Activated CD4-positive, alpha-beta T cell treated with anti-CD3 and anti-CD28 coated beads, Interleukin-2, Interleukin-4, amounts not matched to agents 100 ng/mL and 50 ng/mL, durations not matched to agents 16 hours and 8 hours (primary cell): ENCODE measurements around the gene WIPF3.

Experiments
- DNase-seq: peaks from one replicate; pipeline ENCODE4 v3.0.0-alpha.2; 2020; ENCODE audit warnings: low spot score

WIPF3 gene

DNA sequence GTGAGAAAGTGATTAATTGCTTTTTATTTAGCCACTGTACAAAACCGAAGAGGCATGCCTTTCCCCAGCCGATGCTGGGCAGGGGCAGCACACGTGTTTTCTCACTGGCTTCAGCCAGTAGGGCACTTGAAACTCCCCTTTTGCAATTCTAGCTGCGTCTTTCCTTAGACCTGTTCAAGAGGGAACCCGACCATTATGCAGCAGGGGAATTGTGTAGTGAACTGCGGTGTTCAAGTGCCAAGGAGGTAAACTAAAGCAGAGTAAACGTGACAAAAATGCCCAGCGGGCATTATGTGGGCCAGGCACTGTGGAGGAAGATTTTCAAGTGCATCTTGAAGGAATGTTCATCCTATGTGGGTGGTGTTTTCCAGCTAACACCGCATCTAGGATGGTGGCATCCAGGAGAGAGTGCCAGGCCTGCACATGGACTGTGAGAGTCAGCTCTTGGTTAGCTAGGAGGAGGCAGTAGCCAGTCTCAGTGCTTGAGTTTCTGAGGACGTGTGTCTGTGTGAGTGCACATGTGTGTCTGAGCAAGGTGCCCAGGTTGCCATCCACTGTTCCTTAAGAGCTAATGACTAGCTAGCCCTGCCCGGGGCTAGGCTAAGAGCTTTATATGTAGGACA is 3.3 kb downstream of the WIPF3 start:
- DNase-seq: no peak

DNA sequence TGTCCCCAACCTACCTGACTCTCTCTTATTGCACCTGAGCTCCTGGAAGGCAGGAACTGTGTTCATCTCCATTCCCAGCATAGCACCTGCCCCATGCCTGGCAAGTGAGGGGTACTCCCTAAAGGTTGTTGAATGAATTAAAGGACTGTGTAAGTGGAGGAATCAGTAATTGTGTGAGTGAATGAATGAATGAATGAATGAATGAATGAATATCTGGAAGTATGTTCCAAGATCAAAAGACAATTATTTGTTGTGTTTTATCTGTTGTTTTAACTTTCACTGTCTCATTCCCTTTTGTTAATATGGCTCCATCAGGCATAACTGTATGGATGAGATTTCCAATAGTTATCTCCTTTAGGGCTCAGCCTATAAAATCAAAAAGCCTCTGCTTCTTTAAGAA is 4.0 kb downstream of the WIPF3 start:
- no peak for DNase-seq

DNA sequence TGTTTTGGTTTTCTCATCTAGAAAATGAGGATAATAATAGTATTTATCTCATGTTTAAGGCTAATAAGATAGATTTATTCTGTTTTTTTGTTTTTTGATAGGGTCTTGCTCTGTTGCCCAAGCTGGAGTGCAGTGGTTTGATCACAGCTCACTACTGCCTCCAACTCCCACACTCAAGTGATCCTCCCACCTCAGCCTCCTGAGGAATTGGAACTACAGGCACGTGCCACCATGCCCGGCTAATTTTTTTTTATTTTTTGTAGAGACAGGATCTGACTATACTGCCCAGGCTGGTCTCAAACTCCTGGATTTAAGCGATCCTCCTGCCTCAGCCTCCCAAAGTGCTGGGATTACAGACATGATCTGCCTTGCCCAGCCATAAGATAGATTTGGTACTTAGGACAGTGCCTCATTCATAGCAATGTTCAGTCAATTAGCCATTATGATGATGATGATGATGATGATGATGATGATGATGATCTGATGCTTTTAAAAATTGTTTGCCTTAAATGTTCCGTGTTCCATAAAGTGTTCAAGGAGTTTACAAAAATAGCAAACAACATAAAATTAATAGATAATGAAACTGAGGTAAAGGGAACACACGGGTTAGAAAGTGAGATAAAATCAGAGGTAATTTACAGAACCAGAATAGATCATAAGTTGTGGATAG is 4.6 kb downstream of the WIPF3 start:
- no peak for DNase-seq

DNA sequence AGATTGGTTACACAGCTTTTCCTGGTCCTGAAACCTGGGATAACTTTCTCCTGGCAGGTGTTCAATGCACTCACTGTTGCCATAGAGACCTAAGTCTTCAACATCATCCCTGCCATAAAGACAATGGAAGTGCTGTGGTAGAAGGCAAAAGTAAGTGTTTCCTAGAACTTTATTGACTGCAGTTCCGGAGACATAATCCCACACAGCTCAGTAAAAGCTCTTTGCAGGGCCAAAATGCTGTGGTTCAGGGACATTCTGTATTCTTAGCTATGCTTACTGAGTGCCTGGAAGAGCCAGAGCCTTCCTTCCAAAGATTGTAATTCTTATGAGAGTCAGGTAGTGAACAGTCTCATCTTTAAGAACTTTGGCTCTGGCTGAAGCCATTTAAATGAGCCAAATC is 5.3 kb downstream of the WIPF3 start:
- no peak for DNase-seq

DNA sequence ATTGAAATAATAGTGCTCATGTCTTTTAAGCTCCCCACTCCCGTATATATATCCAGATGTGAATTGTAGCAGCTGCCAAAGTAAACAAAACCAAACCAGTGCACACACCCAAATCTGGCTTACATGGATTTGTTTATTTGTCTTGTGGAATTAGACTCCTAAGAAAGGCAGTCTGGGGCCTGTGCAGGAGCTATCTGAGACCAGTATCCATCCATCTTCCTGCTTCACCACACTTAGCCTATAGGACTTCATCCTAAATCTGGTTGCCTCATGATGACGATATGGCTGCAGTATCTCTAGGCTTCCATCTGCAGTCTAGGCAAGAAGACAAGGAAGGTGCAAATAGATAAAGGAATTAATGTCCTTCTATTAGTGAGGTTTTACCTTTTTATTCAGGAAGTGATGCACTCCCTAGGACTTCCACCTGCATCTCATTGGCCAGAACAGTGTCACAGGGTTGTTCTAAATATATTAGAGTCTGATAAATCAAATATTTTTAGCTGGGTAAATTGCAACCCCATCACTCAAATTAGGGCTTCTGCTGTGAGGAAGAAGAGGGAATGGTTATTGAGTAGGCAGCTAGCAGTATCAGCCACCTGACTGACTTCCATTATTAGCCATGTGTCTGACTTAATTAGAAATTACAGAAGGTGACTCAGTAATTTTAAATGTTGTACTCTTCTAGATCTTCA is 6.0 kb downstream of the WIPF3 start:
- no peak for DNase-seq

DNA sequence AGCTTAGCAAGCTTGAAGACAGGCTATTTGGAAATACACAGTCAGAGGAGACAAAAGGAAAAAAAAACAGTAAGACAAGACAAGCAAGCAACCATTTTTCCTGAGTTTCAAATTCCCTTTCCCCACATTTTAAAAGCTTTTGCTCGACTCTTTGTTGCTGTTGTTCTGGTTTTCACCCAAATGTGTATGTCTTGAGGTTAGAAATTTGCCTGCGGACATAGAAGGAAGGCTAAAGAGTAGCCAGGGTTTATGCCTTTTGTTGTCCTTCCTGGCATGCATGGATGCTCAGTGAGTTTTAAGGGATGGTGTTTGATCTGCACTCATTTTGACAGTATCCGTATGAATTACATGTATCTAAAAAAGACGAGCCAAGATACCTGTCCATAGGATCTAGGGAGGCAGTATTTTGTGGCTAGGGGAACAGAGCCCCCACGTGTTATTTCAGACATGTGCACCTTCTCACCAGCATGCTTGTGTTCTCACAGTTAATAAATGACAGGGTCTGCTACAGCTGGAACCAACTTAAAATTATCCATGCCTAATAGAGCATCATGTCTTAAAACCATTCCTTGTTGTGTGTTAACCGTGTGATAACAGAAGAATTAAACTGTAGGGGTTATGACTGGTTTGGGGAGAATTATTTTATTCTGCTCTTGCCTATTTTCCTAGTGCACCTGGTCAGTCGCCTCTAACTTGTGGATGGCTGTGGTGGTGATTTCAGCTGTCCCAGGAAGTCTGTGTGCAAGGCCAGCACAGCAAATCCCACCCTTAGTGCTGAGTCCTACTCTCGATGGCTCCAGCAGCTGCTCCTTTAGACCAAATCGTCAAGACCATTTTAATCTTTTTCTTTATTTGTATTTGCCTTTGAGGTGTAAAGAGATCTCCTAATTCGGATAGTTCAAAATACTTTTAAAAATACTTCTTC is 9.1 kb downstream of the WIPF3 start:
- DNase-seq: no peak

DNA sequence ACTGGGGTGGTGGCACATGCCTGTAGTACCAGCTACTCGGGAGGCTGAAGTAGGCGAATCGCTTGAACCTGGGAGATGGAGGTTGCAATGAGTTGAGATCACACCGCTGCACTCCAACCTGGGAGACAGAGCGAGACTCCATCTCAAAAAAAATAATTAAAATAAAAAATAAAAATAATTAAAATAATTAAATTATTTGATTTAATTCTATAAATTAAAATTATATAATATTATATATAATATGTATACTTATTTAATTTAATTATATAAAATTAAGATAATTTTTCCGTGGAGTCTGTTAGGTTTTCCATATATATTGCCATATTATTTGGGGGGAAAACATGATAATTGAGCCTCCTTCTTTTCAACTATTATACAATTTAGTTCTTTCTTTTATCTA is 12.0 kb downstream of the WIPF3 start:
- DNase-seq: no peak

DNA sequence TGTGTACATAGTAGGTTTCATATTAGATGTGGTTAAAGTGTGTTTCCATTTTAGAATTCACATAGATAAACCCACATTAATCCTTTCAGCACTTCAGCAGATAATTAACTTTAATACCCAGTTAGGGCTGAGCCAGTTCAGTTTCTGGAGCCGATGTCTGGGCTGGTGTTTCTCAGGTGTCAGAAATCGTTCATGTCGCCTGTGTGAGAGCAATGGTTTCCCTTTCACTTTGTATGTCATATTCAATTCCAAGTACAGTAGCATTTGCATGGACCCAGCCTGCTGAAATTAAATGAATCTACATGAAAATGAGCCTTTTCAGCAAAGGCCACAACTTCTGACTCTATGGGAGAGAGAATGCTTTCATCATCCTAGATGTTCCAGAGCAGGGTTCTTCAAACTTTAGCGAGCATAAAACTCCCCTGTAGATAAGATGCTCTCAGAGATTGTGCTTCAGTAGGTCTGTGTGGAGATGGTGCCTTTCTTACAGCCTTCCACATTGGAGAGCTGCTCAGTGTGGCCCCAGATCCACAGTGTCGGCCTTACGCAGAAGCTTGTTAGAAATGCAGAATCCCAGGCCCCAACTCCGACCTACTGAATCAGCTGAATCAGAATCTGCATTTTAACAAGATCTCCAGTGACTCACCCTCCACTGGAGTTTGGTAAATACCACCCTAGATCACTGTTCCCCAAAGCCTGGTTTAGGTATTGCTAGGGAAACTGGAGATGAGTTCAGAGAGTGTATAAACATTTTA is 19.6 kb downstream of the WIPF3 start:
- no peak for DNase-seq

DNA sequence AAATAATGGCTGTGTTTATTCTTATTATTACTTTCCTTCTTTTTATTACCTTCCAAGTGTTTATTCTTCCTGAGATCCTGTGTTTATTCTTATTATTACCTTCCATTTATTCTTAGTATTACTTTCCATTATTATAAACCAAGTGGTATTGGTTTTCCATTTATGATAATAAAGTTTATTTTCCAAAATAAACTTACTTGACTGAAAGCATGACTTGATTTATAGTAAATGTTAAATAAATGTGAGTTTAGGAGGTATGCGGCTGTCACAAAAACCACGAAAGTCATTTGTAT is 20.2 kb downstream of the WIPF3 start:
- no peak for DNase-seq

DNA sequence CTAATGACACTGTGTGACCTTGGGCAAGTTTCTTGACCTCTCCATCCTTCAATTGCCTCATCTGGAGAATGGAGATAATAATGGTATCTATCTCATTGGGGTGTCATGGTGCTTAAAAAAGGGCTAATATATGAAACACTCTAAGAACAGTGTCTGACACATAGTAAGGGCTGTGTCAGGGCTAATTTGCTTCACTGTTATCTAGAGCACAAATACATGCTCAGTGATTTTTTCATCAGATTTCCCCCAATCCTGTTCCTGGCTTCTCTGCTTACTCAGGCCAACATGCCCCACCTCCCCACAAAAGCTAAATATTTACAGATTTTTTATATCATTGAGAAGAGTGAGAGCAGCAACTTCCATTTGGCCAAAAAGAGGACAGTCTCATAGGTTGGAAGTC is 20.6 kb downstream of the WIPF3 start:
- no peak for DNase-seq

DNA sequence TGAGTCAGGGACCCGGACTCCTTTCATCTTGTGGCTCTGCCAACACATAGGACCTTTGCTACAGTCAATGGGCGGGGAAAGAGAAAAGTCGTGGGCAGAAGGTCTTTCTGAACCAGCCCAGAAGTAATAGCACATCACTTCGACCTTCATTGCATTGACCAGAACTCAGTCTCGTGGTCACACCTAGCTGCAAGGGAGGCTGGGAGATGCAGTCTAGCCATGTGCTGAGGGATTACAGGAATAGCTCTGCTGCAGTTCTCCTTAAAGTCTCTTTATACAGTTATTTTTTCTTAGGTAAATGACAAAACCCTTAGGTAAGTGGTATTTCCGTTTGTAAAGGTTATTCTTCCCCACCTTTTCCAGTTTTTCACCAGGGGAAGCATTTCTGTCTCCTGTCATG is 25.4 kb downstream of the WIPF3 start:
- DNase-seq: no peak

DNA sequence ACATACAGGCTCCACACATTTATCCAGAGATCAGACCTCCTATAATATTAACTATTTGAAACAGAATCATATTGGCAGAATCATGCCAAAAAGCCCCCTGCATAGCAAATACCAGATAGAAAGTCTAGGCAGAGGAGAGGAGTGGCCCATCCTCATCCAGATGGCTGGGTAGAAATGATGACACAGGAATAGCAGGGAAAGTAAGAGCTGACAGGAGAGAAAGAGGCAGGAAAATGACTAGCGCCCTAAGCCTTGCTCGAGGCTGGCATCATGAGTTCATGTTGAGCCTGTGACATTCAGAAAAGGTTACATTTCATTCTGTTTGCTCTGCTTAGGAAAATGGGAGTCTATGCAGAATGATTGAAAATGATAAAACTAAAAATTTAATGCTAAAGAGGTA is 27.6 kb downstream of the WIPF3 start:
- DNase-seq: no peak

DNA sequence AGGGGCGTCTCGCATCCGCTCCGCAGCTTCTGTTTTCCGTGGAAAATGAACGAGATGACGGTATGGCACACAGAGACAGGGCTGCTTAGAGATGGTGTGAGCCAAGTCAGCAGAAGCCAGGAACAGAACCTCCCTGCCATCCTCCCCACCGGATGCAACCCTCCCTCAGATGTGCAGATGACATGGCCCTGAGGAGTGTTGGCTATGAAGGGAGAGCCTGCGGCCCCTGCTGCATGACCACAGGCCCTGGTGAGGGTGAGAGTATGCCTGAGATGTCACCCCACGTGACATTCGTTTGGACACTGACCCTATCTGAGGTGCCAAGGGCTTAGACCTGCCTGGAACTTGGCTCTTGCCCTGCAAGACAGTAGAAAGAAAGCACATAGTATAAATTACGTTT is 29.4 kb downstream of the WIPF3 start:
- no peak for DNase-seq

DNA sequence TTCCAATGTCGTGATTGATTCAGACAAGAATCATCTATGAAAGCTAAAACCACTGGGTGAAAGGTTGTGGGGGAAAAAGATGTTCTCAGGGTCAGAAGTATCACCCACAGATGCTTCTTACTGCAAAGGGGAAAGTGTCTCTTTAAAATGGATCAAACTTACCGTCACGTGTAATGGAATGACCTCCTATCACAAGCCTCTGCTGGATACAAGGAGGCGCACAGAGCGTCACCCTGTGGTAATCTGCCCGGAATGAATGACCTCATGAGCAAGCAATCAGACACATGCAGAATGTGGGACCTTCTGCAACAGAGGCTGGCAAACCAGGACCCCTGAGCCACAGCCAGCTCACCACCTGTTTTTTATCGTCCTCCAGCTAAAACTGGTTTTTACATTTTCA is 33.0 kb downstream of the WIPF3 start:
- DNase-seq: no peak

DNA sequence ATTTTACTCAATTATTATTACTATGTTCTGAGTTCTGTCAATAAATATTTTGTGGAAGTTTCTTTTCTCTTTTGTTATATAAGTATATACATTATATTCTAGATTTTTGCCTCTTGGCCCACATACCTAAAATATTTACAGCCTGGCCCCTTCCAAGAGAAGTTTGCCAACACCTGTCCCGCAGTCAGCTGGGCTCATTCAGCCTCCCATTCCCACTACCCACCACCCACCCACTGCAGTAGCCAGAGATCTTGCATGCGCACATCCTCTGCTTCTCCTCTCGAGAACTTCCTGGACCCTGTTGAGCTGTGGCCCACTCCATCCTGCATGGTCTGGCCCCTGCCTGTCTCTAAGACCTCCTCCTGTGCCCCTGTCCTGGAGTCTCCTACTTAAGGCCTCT is 33.6 kb downstream of the WIPF3 start:
- DNase-seq: no peak

DNA sequence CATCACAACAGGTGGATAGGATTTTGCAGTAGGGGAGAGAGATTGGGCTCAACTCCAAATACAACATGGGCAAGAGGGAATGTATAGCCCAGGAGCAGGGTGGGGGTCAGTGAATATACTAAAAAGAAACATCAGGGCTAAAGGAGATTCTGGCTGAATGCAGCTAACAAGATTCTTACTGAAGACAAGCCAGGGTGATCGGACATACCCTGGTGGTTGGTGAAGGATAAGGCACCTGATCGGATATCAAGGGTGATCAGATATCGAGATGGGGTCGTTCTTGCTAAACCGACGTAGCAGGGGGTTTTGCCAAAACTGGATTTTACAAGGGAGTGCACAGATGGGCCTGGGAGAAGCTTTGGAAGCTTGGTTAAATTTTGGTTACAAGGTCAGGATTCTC is 34.4 kb downstream of the WIPF3 start:
- DNase-seq: no peak

DNA sequence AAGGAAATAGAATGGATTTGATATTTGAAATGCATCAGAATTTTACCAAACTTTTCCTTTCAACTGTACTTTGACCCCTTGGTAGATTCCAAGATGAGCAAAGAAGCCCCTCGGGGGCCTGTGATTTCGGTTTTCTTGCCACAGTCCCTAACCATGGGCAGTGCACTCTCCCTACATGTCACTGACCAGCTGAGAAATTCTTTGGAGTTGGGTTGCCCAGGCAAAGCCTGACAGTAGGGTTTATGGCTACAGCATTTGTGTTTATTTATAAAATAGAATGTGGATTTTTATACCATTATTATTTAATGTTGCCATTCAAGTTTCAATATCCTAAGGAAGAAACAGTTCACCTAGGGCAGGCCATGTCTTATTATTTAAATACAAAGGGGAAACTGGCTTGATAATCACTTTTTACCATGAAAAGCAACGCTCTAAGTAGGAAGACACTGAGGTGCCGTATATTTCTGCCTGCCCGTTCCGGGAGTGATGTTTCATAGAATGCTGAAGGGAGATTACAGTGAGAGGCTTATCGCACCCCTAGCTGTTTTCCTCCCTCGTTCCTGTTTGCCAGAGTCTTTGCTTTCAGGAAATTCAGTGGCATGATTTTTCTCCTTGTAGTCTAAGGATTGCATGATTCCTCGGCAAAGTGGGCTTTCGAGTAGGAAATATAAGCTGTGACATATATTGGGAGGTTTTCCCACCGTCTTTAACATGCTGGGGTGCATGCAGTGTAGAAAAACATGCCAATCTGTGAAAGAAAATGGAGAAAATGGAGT is 35.8 kb downstream of the WIPF3 start:
- DNase-seq: no peak

DNA sequence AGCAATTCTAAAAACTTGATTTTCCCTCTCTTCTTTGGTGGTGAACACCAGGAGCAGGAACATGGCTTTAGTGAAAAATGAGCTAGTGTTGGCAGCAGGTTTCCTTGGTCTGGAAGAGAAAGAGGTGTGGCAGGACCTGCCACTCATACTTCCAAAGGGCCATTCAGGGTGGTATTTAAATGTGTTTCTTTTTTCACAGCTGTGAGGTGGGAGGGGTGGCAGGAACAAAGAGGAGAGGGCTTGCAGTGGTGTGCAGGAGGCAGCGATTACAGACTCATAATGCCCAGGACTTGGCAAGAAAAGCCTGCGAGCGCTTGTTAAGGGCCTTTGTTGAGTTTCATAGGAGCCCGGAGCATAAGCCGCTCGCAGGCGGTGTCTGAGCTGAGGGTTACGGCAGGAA is 36.8 kb downstream of the WIPF3 start:
- DNase-seq: no peak

DNA sequence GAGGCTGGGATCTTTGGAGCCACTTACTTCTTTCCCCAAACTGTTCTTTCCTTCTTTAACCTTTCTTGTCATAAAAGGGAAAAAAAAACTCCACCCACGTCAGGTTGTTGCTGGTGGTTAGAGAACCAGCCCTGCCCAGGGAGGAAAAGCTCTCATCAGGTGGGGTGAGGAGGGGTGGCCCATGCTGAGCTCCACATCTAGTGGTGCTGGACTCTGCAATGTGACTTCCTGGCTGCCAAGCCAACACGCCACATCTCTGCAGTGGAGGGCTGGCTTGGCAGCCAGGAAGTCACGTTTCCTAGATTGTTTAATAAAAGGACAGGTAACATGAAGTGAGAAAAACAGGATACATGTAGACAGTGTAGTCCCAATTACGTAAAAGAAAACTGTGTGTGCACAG is 37.4 kb downstream of the WIPF3 start:
- DNase-seq: no peak

DNA sequence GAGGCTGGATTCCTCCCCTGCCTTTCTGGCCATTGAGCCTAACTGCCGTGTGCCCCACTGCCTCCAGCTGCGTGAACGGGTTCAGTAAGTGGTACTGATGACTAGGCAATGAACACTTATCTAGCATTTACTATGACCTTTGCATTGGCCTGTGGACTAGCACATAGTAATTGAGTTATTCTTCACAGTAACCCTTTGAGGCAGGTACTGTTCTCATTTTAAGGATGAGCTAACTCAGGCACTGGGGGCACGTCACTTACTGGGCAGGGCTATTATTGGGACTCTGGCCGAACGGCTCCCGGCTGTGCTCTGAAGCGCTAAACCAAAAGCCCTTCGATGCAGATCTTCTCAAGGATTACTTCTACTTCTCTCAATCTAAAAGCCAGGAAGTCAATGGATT is 38.3 kb downstream of the WIPF3 start:
- DNase-seq: no peak

DNA sequence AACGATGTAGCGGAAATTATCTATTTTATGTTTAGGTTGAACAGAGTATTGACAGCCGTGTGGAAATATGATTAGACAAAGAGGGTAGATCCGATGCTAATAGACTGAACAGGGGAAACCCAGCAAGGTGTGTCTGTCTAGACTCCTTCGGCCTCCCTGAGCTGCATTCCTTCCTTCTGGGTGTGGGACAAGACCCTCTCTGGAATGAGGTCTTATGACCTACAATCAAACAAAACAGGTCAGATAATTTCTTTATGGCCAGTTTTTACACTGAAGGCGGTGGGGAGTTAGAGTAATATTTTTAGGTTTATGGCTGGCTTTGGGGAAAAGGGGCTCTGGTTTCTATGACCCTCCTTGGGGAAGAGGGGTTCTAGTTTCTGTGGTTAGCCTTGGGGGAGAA is 41.2 kb downstream of the WIPF3 start:
- no peak for DNase-seq
